ENCODE data around the gene TMC1. TPM values are rescaled to one million over a fixed set of nuclear protein-coding genes. Genes with fewer than 3 reads are reported as not detected.

Gene TMC1
- total and polyA plus RNA-seq, 2 of the 13 experiments (the other 11 are each of a cell fraction or from before 2014, with no cell fraction given), result 0.02 to 0.03 TPM

GRCh38 chr9:72791436-72791835 is 270.0 kb downstream of the TMC1 start:
- Histone ChIP-seq H3K27ac (ENCODE audit: extremely low read length, insufficient read depth, low read length) (no peak overlapping the region), H3K36me3 (replicated peaks in 1 of 2; ENCODE audit: control insufficient read depth in 1 of 2, insufficient read depth in 2 of 2, low read length in 2 of 2) (no peaks in the 10 kb centered on the region), H3K9ac (ENCODE audit: insufficient read depth, low read depth, low read length) (no peak overlapping the region), H2AFZ (ENCODE audit: low read length) (no peak overlapping the region), H3K79me2 (ENCODE audit: insufficient read depth, low read length) (no peaks in the 10 kb centered on the region), H4K20me1 (ENCODE audit: insufficient read depth, low read length) (no peaks in the 10 kb centered on the region), H3K4me2 (ENCODE audit: low read depth, low read length) (no peak overlapping the region), H3K27me3 (ENCODE audit: control insufficient read depth in 1 of 2, insufficient read depth in 2 of 2, low read length in 2 of 2) (peaks cover 0 to 3% of the 10 kb centered on the region in 2 experiments; a peak in 1 of 5 replicates), H3K4me3 (replicated peaks in 1 of 3; ENCODE audit: insufficient read depth in 1 of 3, low read depth in 2 of 3, low read length in 3 of 3) (no peak overlapping the region), H3K9me3 (ENCODE audit: low read length) (no peaks in the 10 kb centered on the region), H3K4me1 (ENCODE audit: insufficient read depth, low read length) (no peaks in the 10 kb centered on the region)
- BruUV-seq (replicated peaks), result no TSS peak
- CTCF ChIA-PET (ENCODE audit: low intra/inter-chr PET ratio, low total read pairs), result no interaction called here
- intact Hi-C loops (cut with micrococcal nuclease; ENCODE audit: unreplicated experiment), result no loop called here
- POLR2A ChIA-PET, result no interaction called here
- 7% methylated on average over 1 of the region's 1 CpG for WGBS (ENCODE audit: low lambda C conversion rate)
- ATAC-seq (no peak), DNase-seq (ENCODE audit: low spot score) (no peak), FAIRE-seq (no peak)
- in situ Hi-C loops (cut with HindIII; ENCODE audit: extremely low pct_ligation_motif_present, low pct_unique_long_range_greater_than_20kb), result no loop called here
- TF ChIP-seq ZNF143 (CRISPR knock-in tag; IDR thresholded peaks at IDR 0.05) (no peak), NFAT5 (CRISPR knock-in tag; IDR thresholded peaks at IDR 0.05) (no peak), IKZF5 (CRISPR knock-in tag; IDR thresholded peaks at IDR 0.05) (no peak), ZNF205 (CRISPR knock-in tag; IDR thresholded peaks at IDR 0.05) (no peak), MTF1 (CRISPR knock-in tag; IDR thresholded peaks at IDR 0.05) (no peak), MXD3 (CRISPR knock-in tag; IDR thresholded peaks at IDR 0.05) (no peak), KDM2A (CRISPR knock-in tag; IDR thresholded peaks at IDR 0.05; ENCODE audit: borderline replicate concordance, low read depth) (no peak)

Data from HepG2 (cell line).